A673 (cell line): ENCODE data around the gene ENPP5.

ENCODE experiments used
- EZH2 ChIP-seq: fragments of 200-600 bp; sonication (generic); IDR thresholded peaks from 2 replicates; pipeline ENCODE4 v1.6.1; 2017; ENCODE audit warnings: borderline replicate concordance, low read depth, mild to moderate bottlenecking, mixed read lengths, antibody characterized with exemption, low read length; ENCODE audit not compliant: poor library complexity, severe bottlenecking
- TF ChIP-seq, protein P1 (sequence below): fragments of 300-800, 200-600 bp; sonication (generic); conservative IDR thresholded peaks from 2 replicates; pipeline ENCODE4 v1.5.1; 2017; ENCODE audit warnings: low read depth, mild to moderate bottlenecking, antibody characterized with exemption, low read length, moderate library complexity, mixed read lengths

DNA sequence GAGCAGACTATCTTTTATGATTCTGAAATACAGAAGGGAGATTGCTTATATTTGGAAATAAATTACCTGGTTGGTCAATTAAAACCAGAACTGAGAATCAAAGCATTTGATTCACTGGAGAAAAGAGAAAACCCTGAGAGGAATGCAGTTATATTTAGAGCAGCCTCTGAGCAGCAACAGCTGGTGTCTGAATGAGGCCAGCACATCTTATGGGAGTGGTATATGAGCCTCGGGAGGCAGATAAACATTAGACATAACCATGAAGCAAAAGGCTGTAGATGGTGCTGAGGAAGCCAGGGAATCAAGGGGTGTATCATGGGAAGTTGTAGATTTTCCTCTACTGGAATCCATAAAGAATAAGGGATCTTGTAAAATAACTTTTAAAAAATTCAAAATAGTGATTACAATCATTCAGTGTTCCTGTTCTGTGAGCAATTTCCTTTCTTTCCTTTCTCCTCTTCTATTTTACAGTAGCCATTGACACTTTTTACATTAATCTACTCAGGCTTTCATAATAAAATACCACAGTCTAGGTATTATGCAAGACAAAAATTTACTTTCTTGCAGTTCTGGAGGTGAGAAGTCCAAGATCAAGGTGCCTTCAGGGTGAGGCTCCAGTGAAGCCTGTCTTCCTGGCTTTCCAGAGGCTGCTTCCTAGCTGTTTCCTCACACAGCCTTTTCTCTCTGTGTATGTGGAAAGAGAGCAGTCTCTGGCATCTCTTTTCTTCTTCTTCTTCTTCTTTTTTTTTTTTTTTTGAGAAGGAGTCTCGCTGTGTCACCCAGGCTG is 32.8 kb upstream of the ENPP5 start:
- TF ChIP-seq, protein P1, sequence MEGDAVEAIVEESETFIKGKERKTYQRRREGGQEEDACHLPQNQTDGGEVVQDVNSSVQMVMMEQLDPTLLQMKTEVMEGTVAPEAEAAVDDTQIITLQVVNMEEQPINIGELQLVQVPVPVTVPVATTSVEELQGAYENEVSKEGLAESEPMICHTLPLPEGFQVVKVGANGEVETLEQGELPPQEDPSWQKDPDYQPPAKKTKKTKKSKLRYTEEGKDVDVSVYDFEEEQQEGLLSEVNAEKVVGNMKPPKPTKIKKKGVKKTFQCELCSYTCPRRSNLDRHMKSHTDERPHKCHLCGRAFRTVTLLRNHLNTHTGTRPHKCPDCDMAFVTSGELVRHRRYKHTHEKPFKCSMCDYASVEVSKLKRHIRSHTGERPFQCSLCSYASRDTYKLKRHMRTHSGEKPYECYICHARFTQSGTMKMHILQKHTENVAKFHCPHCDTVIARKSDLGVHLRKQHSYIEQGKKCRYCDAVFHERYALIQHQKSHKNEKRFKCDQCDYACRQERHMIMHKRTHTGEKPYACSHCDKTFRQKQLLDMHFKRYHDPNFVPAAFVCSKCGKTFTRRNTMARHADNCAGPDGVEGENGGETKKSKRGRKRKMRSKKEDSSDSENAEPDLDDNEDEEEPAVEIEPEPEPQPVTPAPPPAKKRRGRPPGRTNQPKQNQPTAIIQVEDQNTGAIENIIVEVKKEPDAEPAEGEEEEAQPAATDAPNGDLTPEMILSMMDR, result no peak
- no peak for TF ChIP-seq EZH2
